ENCODE measurements around the gene SLC35F5.
"Not testable (repeated sequence)": the region's sequence is repeated elsewhere in the genome, so short reads cannot be mapped to it uniquely, and the experiment has no call there.

The SLC35F5 gene

GRCh38 chr2:113756355-113757137, at the start of gene SLC35F5:
Gene SLC35F5, minus strand, starts transcription at chr2:113756642. Its CDS starts 233 bp downstream, at chr2:113756409.
- DNase-seq = peak; percentile 92

- no peak for DNase-seq
Measured at GRCh38 chr2:113799375-113799774, 42.9 kb upstream of the SLC35F5 start.

- no peak for DNase-seq
Measured at GRCh38 chr2:113797237-113797636, 40.8 kb upstream of the SLC35F5 start.

GRCh38 chr2:113796592-113797175, 40.2 kb upstream of the SLC35F5 start:
- no peak for DNase-seq

GRCh38 chr2:113795405-113795920, 39.0 kb upstream of the SLC35F5 start:
- DNase-seq = no peak

- DNase-seq = no peak
Measured at GRCh38 chr2:113791697-113792590, 35.5 kb upstream of the SLC35F5 start.

GRCh38 chr2:113784823-113785744, 28.6 kb upstream of the SLC35F5 start:
- DNase-seq = no peak

GRCh38 chr2:113780472-113780871, 24.0 kb upstream of the SLC35F5 start:
- DNase-seq = no peak

GRCh38 chr2:113777371-113777770, 20.9 kb upstream of the SLC35F5 start:
- no peak for DNase-seq

GRCh38 chr2:113776949-113777348, 20.5 kb upstream of the SLC35F5 start:
- DNase-seq = no peak

GRCh38 chr2:113774616-113775015, 18.2 kb upstream of the SLC35F5 start:
- DNase-seq = not testable (repeated sequence)

- no peak for DNase-seq
Measured at GRCh38 chr2:113770929-113771328, 14.5 kb upstream of the SLC35F5 start.

- no peak for DNase-seq
Measured at GRCh38 chr2:113769555-113769954, 13.1 kb upstream of the SLC35F5 start.

- no peak for DNase-seq
Measured at GRCh38 chr2:113768770-113769169, 12.3 kb upstream of the SLC35F5 start.

GRCh38 chr2:113767811-113768460, 11.5 kb upstream of the SLC35F5 start:
- no peak for DNase-seq

- no peak for DNase-seq
Measured at GRCh38 chr2:113765276-113765675, 8.8 kb upstream of the SLC35F5 start.

- no peak for DNase-seq
Measured at GRCh38 chr2:113762377-113763118, 6.1 kb upstream of the SLC35F5 start.

- DNase-seq = no peak
Measured at GRCh38 chr2:113760400-113760799, 4.0 kb upstream of the SLC35F5 start.

- no peak for DNase-seq
Measured at GRCh38 chr2:113757138-113757657, 756 bp upstream of the SLC35F5 start.

- DNase-seq = peak; percentile 41
Measured at GRCh38 chr2:113755835-113756354, 547 bp downstream of the SLC35F5 start.
